GM12878 (cell line): Measurements from ENCODE around the gene SRRM2. TPM values are rescaled to one million over a fixed set of nuclear protein-coding genes. Genes with fewer than 3 reads are reported as not detected.

Source experiments
- ATAC-seq: fragments of 200-7000 bp; cut with Tn5 transposase; 3 replicates; pipeline ENCODE4 v1.9.1; 2020; ENCODE audit warnings: mild to moderate bottlenecking, moderate library complexity
- BruUV-seq: library from RNA; stranded (reverse); fragments of 400-500 nt; replicated peaks from 2 replicates; lab custom pipeline; 2021; lab: Mats Ljungman, UMichigan
- CTCF ChIA-PET: fragments of 300-600 bp; sonication (Branson Sonifier 250); formaldehyde crosslinking; extraction: SDS; loops from one replicate; lab custom pipeline; 2021; ENCODE audit warnings: inconsistent platforms; lab: Yijun Ruan, JAX
- POLR2A ChIA-PET: fragments of 350-600 bp; formaldehyde crosslinking; extraction: SDS; loops from one replicate; lab custom pipeline; 2021; ENCODE audit warnings: inconsistent platforms; lab: Charles Lee
- RAD21 ChIA-PET: fragments of 300-600 bp; sonication (Branson Sonifier 250); formaldehyde crosslinking; loops from one replicate; lab custom pipeline; 2023; ENCODE audit warnings: antibody characterized with exemption; ENCODE audit not compliant: unreplicated experiment; lab: Charles Lee
- SMC1A ChIA-PET: fragments of 300-600 bp; sonication (Branson Sonifier 250); formaldehyde crosslinking; loops from one replicate; lab custom pipeline; 2023; ENCODE audit not compliant: unreplicated experiment, uncharacterized antibody; lab: Charles Lee
- DNase-seq: peaks from one replicate; pipeline ENCODE4 v3.0.0-alpha.2; 2011; ENCODE audit warnings: low read depth, low spot score
- FAIRE-seq: peaks from 3 replicates; lab custom pipeline; 2011; peaks lifted over from hg19 to GRCh38; lab: Jason Lieb, UNC
- H2AFZ ChIP-seq: 2 replicates; pipeline ENCODE4 v1.6.0; 2011; ENCODE audit warnings: low read depth, low read length, control low read depth; ENCODE audit not compliant: control insufficient read depth
- H3K27ac ChIP-seq: 2 replicates; pipeline ENCODE4 v1.5.1; 2011; ENCODE audit warnings: control low read depth; ENCODE audit not compliant: control insufficient read depth, insufficient read depth
- H3K27me3 ChIP-seq, 2 experiments: replicated peaks in 1 of 2; 2 replicates each; pipeline versions ENCODE4 v1.6.0 to v1.6.1; 2011; ENCODE audit warnings: low read length in 1 of 2; ENCODE audit not compliant: control insufficient read depth in 2 of 2, insufficient read depth in 2 of 2
- H3K36me3 ChIP-seq, 2 experiments: 2 replicates each; pipeline ENCODE4 v1.5.1; 2011; ENCODE audit warnings: low read length in 1 of 2; ENCODE audit not compliant: control insufficient read depth in 2 of 2, insufficient read depth in 2 of 2
- H3K4me1 ChIP-seq: 2 replicates; pipeline ENCODE4 v1.6.1; 2011; ENCODE audit warnings: mild to moderate bottlenecking, low read length, moderate library complexity, mixed read lengths; ENCODE audit not compliant: control insufficient read depth, insufficient read depth
- H3K4me2 ChIP-seq: 2 replicates; pipeline ENCODE4 v1.6.0; 2011; ENCODE audit warnings: control low read depth; ENCODE audit not compliant: control insufficient read depth, insufficient read depth
- H3K4me3 ChIP-seq: fragments of 200-600 bp; sonication (generic); 2 replicates; pipeline ENCODE4 v1.5.1; 2016
- H3K79me2 ChIP-seq: 2 replicates; pipeline ENCODE4 v1.6.0; 2011; ENCODE audit warnings: low read length; ENCODE audit not compliant: control insufficient read depth, insufficient read depth
- H3K9ac ChIP-seq: 2 replicates; pipeline ENCODE4 v1.8.0; 2011; ENCODE audit warnings: low read length, control low read depth, mixed read lengths; ENCODE audit not compliant: control insufficient read depth, insufficient read depth
- H3K9me3 ChIP-seq: replicated peaks from 3 replicates; pipeline ENCODE4 v1.5.1; 2011; ENCODE audit warnings: mild to moderate bottlenecking, low read length; ENCODE audit not compliant: control insufficient read depth, insufficient read depth
- H4K20me1 ChIP-seq: 2 replicates; pipeline ENCODE4 v1.6.0; 2011; ENCODE audit not compliant: control insufficient read depth, insufficient read depth
- ATF7 ChIP-seq: fragments of 450-650 bp; IDR thresholded peaks from 2 replicates; pipeline ENCODE4 v1.6.1; 2016; ENCODE audit warnings: low read depth, mild to moderate bottlenecking
- BCL11A ChIP-seq: IDR thresholded peaks from 2 replicates; pipeline ENCODE4 v1.6.1; 2011; ENCODE audit warnings: low read depth, low read length
- BCL3 ChIP-seq: IDR thresholded peaks from 2 replicates; pipeline ENCODE4 v1.6.1; 2011; ENCODE audit warnings: borderline replicate concordance, low read depth, mild to moderate bottlenecking, moderate library complexity, low read length; ENCODE audit not compliant: insufficient read depth, poor library complexity, severe bottlenecking
- BHLHE40 ChIP-seq, 2 experiments: fragments of 450-650 bp in 1 of 2; IDR thresholded peaks; 2 replicates each; pipeline ENCODE4 v1.6.1; 2011 to 2017; ENCODE audit warnings: low read depth in 2 of 2, borderline replicate concordance in 1 of 2, improper control_type of control experiment in 1 of 2, low read length in 1 of 2, mild to moderate bottlenecking in 1 of 2
- CTCF ChIP-seq, 3 experiments: IDR thresholded peaks in 2 of 3; conservative IDR thresholded peaks in 1 of 3; 2 replicates each; pipeline ENCODE4 v1.5.1; 2011; ENCODE audit warnings: low read depth in 3 of 3, low read length in 3 of 3, mild to moderate bottlenecking in 3 of 3, control low read depth in 2 of 3, moderate library complexity in 2 of 3, inconsistent platforms in 1 of 3, mixed read lengths in 1 of 3; ENCODE audit not compliant: control insufficient read depth in 2 of 3, insufficient read depth in 1 of 3; ENCODE audit errors: extremely low read depth in 1 of 3
- FOXK2 ChIP-seq: fragments of 450-650 bp; IDR thresholded peaks from 2 replicates; pipeline ENCODE4 v1.6.1; 2017; ENCODE audit warnings: mild to moderate bottlenecking, moderate library complexity
- MXI1 ChIP-seq: fragments of 150-350 bp; IDR thresholded peaks from 2 replicates; pipeline ENCODE4 v1.6.1; 2011; ENCODE audit warnings: low read depth, mild to moderate bottlenecking, inconsistent platforms, low read length, improper control_type of control experiment
- PAX5 ChIP-seq: IDR thresholded peaks from 2 replicates; pipeline ENCODE4 v1.6.1; 2011; ENCODE audit warnings: low read depth, low read length, borderline replicate concordance
- SMC3 ChIP-seq: IDR thresholded peaks from 2 replicates; pipeline ENCODE4 v1.6.1; 2011; ENCODE audit warnings: low read length, improper control_type of control experiment, borderline replicate concordance
- SREBF1 ChIP-seq: IDR thresholded peaks from 2 replicates; pipeline ENCODE4 v1.6.1; 2012; ENCODE audit warnings: mild to moderate bottlenecking, low read length
- SUPT20H ChIP-seq: IDR thresholded peaks from 2 replicates; pipeline ENCODE4 v1.6.1; 2011; ENCODE audit warnings: low read depth, mild to moderate bottlenecking, low read length, moderate library complexity, borderline replicate concordance; ENCODE audit not compliant: control insufficient read depth
- WRNIP1 ChIP-seq: IDR thresholded peaks from 2 replicates; pipeline ENCODE4 v1.6.1; 2011; ENCODE audit warnings: low read depth, low read length, improper control_type of control experiment, borderline replicate concordance
- YBX1 ChIP-seq: fragments of 450-650 bp; IDR thresholded peaks from 2 replicates; pipeline ENCODE4 v1.6.1; 2016; ENCODE audit warnings: antibody characterized with exemption
- ZNF217 ChIP-seq: fragments of 450-650 bp; IDR thresholded peaks from 2 replicates; pipeline ENCODE4 v1.6.1; 2017; ENCODE audit warnings: antibody characterized with exemption, mild to moderate bottlenecking
- WGBS: methylation state at CpG from one replicate; pipeline ENCODE4 v1.1.6; 2016; ENCODE audit warnings: low lambda C conversion rate; ENCODE audit not compliant: insufficient replicate concordance, insufficient coverage; ENCODE audit errors: missing lambda C conversion rate; 5-methylcytosine and 5-hydroxymethylcytosine counted together
- in situ Hi-C: fragments of 300-500 bp; cut with MboI; formaldehyde crosslinking; loops from 9 replicates; pipeline ENCODE4 v1.14.3; 2018; ENCODE audit warnings: mixed read lengths
- intact Hi-C: fragments of 100-400 bp; cut with micrococcal nuclease; formaldehyde crosslinking; loops from one replicate; pipeline ENCODE4 v1.14.2; 2022; ENCODE audit not compliant: unreplicated experiment
- polyA plus RNA-seq, 11 experiments: library from polyadenylated mRNA; depleted of rRNA in 4 of 11; unstranded in 6 of 11; stranded (reverse) in 5 of 11; fragments of >200 nt; fragmentation: Nextera tagmentation in 4 of 11; fragmentation: Illumina TruSeq in 1 of 11; extraction: Ambion mirVana in 4 of 11; extraction: Trizol in 1 of 11; gene quantifications; 1 replicate in 1 of 11; 2 replicates in 10 of 11; pipeline versions ENCODE4 v1.2.1 to v1.2.3, GENCODE V29; 2011 to 2016; ENCODE audit warnings: inconsistent platforms in 2 of 11, missing spikeins in 2 of 11, low read depth in 1 of 11
- total RNA-seq, 4 experiments: library from RNA; depleted of rRNA in 3 of 4; stranded (reverse); fragments of >200 nt in 3 of 4; fragmentation: Illumina TruSeq in 1 of 4; extraction: Trizol in 1 of 4; gene quantifications; 2 replicates each; pipeline versions ENCODE4 v1.2.1 to v1.2.3, GENCODE V29; 2013 to 2021

The SRRM2 gene
- total and polyA plus RNA-seq, 10 of the 15 experiments (the other 5 are each of a cell fraction or from before 2014, with no cell fraction given) = 30.1 to 502 (median 196) TPM

- TF ChIP-seq BCL3 (no peak), BHLHE40 (IDR thresholded peaks at IDR 0.05; ENCODE audit: borderline replicate concordance in 1 of 2, low read depth in 2 of 2, low read length in 1 of 2) (no peak), ATF7 (no peak), SUPT20H (no peak)
Observed at GRCh38 chr16:2716948-2717347, 35.5 kb upstream of the SRRM2 start (continued).

- Histone ChIP-seq H3K4me3 (no peak overlapping the region), H3K9ac (no peak overlapping the region), H3K4me2 (no peak overlapping the region), H3K79me2 (no peaks in the 10 kb centered on the region), H3K4me1 (0 out of 2 replicates have a peak, but pooled peaks cover 6% of the 10 kb centered on the region), H3K27me3 (no peaks in the 10 kb centered on the region), H2AFZ (no peak overlapping the region), H3K27ac (no peak overlapping the region), H4K20me1 (no peaks in the 10 kb centered on the region), H3K36me3 (no peaks in the 10 kb centered on the region), H3K9me3 (no peaks in the 10 kb centered on the region)
- RAD21 ChIA-PET = interaction anchor here (1.2 kb wide), 2 partner anchors 30 kb away, joined by 4 read pairs; no protein-coding TSS in a partner anchor
- FAIRE-seq = no peak
- BruUV-seq = no TSS peak
- POLR2A ChIA-PET = interaction anchor here (0.7 kb wide), 1 partner anchor 721 kb away, joined by 5 read pairs; no protein-coding TSS in a partner anchor
- CTCF ChIA-PET = no interaction called here
- SMC1A ChIA-PET = interaction anchor here (1.1 kb wide), 1 partner anchor 30 kb away, joined by 3 read pairs; no protein-coding TSS in a partner anchor
- DNase-seq = no peak
- in situ Hi-C loops (no loop called here), intact Hi-C loops (no loop called here)
- TF ChIP-seq MXI1 (no peak), BCL11A (no peak), PAX5 (no peak), YBX1 (no peak), SREBF1 (no peak), FOXK2 (no peak), SMC3 (no peak), CTCF (IDR thresholded peaks at IDR 0.05 in 2 of 3, conservative IDR thresholded peaks at IDR 0.05 in 1 of 3; ENCODE audit: control insufficient read depth in 2 of 3, extremely low read depth in 1 of 3, insufficient read depth in 1 of 3, low read depth in 3 of 3, low read length in 3 of 3) (no peak), WRNIP1 (no peak), ZNF217 (no peak), BHLHE40 (IDR thresholded peaks at IDR 0.05; ENCODE audit: borderline replicate concordance in 1 of 2, low read depth in 2 of 2, low read length in 1 of 2) (no peak)
- 57% methylated on average over 19 of the region's 21 CpGs for WGBS
- no peak for ATAC-seq
Observed at GRCh38 chr16:2717383-2718263, 34.8 kb upstream of the SRRM2 start.
